WERI-Rb-1 (cell line): Measurements from ENCODE around the gene NPIPB6.

Source experiments
- DNase-seq: peaks from one replicate; pipeline ENCODE4 v3.0.0-alpha.2; 2020
- H3K27ac ChIP-seq: fragments of 250-450 bp; sonication (Bioruptor Pico); 2 replicates; pipeline ENCODE4 v1.5.1; 2020; ENCODE audit warnings: mild to moderate bottlenecking, moderate library complexity
- H3K27me3 ChIP-seq: fragments of 250-450 bp; sonication (Bioruptor Pico); 2 replicates; pipeline ENCODE4 v1.5.1; 2021; ENCODE audit warnings: mild to moderate bottlenecking, low read depth, moderate library complexity; ENCODE audit not compliant: insufficient read depth, severe bottlenecking
- H3K36me3 ChIP-seq: fragments of 250-450 bp; sonication (Bioruptor Pico); 2 replicates; pipeline ENCODE4 v1.5.1; 2020; ENCODE audit warnings: mild to moderate bottlenecking, moderate library complexity
- H3K4me3 ChIP-seq: 2 replicates; pipeline ENCODE4 v1.5.1; 2011; ENCODE audit warnings: low read depth, mild to moderate bottlenecking, control low read depth, low read length
- H3K9me3 ChIP-seq: fragments of 250-450 bp; sonication (Bioruptor Pico); 2 replicates; pipeline ENCODE4 v1.5.1; 2021; ENCODE audit warnings: mild to moderate bottlenecking, moderate library complexity; ENCODE audit not compliant: severe bottlenecking
- CTCF ChIP-seq: IDR thresholded peaks from 2 replicates; pipeline ENCODE4 v1.5.1; 2011; ENCODE audit warnings: low read depth, mild to moderate bottlenecking, control low read depth, inconsistent platforms, low read length

Gene NPIPB6

GRCh38 chr16:28311413-28311812, 51.9 kb downstream of the NPIPB6 start:
- no peak overlapping the region for H3K27ac ChIP-seq

GRCh38 chr16:28310796-28311195, 52.5 kb downstream of the NPIPB6 start:
- no peaks in the 10 kb centered on the region for H3K9me3 ChIP-seq
- no peak for DNase-seq
- TF ChIP-seq CTCF = no peak

More at GRCh38 chr16:28311413-28311812, 51.9 kb downstream of the NPIPB6 start:
- no peaks in the 10 kb centered on the region for H3K9me3 ChIP-seq
- H3K36me3 ChIP-seq = peaks cover 5% of the 10 kb centered on the region; the same call in 1 of the 2 replicates
- TF ChIP-seq CTCF = no peak
- H3K27me3 ChIP-seq = no peaks in the 10 kb centered on the region
- H3K4me3 ChIP-seq = no peak overlapping the region
- no peak for DNase-seq

GRCh38 chr16:28309811-28310311, 53.4 kb downstream of the NPIPB6 start:
- no peak for DNase-seq
- Histone ChIP-seq H3K36me3 (peaks cover 8% of the 10 kb centered on the region), H3K9me3 (no peaks in the 10 kb centered on the region), H3K27ac (no peak overlapping the region), H3K4me3 (no peak overlapping the region), H3K27me3 (no peaks in the 10 kb centered on the region)
- no peak for TF ChIP-seq CTCF

More at GRCh38 chr16:28310796-28311195, 52.5 kb downstream of the NPIPB6 start:
- Histone ChIP-seq H3K4me3 (no peak overlapping the region), H3K27me3 (no peaks in the 10 kb centered on the region), H3K27ac (no peak overlapping the region), H3K36me3 (peaks cover 5% of the 10 kb centered on the region; the same call in 1 of the 2 replicates)

- no peak for DNase-seq
- Histone ChIP-seq H3K27me3 (no peaks in the 10 kb centered on the region), H3K9me3 (no peaks in the 10 kb centered on the region), H3K36me3 (peaks cover 13% of the 10 kb centered on the region), H3K4me3 (no peak overlapping the region), H3K27ac (no peak overlapping the region)
- no peak for TF ChIP-seq CTCF
Measured at GRCh38 chr16:28308794-28309584, 54.3 kb downstream of the NPIPB6 start.

GRCh38 chr16:28307936-28308335, 55.4 kb downstream of the NPIPB6 start:
- DNase-seq = no peak
- no peak overlapping the region for H3K27ac ChIP-seq
- no peaks in the 10 kb centered on the region for H3K27me3 ChIP-seq
- H3K9me3 ChIP-seq = no peaks in the 10 kb centered on the region
- TF ChIP-seq CTCF = no peak
- peaks cover 14% of the 10 kb centered on the region for H3K36me3 ChIP-seq
- H3K4me3 ChIP-seq = no peak overlapping the region
